Measurements from ENCODE around the gene CHRNE.

Gene CHRNE

GRCh38 chr17:4851084-4851483, 51.8 kb downstream of the CHRNE start:
- no peak for DNase-seq

GRCh38 chr17:4850246-4850645, 52.7 kb downstream of the CHRNE start:
- no peak for DNase-seq

DNA sequence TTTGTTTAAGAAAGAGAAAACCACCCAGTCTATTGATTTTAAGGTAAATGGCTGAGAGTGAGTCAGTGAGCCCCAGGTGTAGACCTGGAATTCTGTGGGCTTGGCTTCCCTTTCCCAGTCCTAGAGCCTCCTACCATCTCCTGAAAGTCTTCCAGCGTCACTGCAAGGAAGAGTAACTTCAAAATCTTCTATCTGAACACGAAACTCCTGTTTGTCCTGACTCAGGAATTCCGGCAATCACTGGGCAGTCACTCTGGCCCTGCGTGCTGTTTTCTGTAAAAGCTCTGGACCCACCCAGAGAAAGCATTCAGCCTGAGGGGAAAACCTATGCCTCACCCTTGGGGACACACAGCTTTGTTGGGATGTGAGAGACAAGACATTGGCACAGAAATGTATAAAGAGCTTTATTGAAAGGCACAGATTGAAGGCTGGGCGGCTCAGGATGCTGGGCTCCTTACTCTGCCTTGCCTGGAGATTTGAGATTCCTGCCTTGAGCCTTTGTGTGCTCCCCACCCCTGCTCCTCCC, 53.8 kb downstream of the CHRNE start:
- no peak for DNase-seq
